LNCaP clone FGC (cell line): ENCODE results near the gene CAMKK1.

Experiments used
- DNase-seq: peaks from one replicate; pipeline ENCODE4 v3.0.0-alpha.2; 2011; ENCODE audit warnings: low read depth
- H3K4me3 ChIP-seq: 2 replicates; pipeline ENCODE4 v1.5.1; 2011; ENCODE audit warnings: mild to moderate bottlenecking, low read depth, low read length, control low read depth
- CTCF ChIP-seq: IDR thresholded peaks from 2 replicates; pipeline ENCODE4 v1.5.1; 2012; ENCODE audit warnings: mild to moderate bottlenecking; ENCODE audit not compliant: control insufficient read depth, insufficient read depth; ENCODE audit errors: extremely low read depth

CAMKK1 gene

GRCh38 chr17:3896108-3896967, 3.5 kb upstream of the CAMKK1 start:
- H3K4me3 ChIP-seq: no peak overlapping the region
- DNase-seq: no peak
- no peak for TF ChIP-seq CTCF

- H3K4me3 ChIP-seq: no peak overlapping the region
- no peak for TF ChIP-seq CTCF
- DNase-seq: peak; percentile 65
These were observed 2.5 kb upstream of the CAMKK1 start for GRCh38 chr17:3895354-3895753.

- TF ChIP-seq CTCF: no peak
- peak; percentile 97 for DNase-seq
- H3K4me3 ChIP-seq: no peak overlapping the region
These were observed 2.1 kb upstream of the CAMKK1 start for GRCh38 chr17:3894911-3895343.

- TF ChIP-seq CTCF: no peak
- no peak for DNase-seq
- no peak overlapping the region for H3K4me3 ChIP-seq
These were observed 1.3 kb upstream of the CAMKK1 start for GRCh38 chr17:3894188-3894587.

GRCh38 chr17:3893720-3894116, 865 bp upstream of the CAMKK1 start:
- H3K4me3 ChIP-seq: peak overlapping the region; percentile 52
- DNase-seq: no peak
- TF ChIP-seq CTCF: no peak

GRCh38 chr17:3892095-3892998, 506 bp downstream of the CAMKK1 start:
- DNase-seq: peak; percentile 75
- H3K4me3 ChIP-seq: peak overlapping the region; percentile 76
- TF ChIP-seq CTCF: no peak
